WTC11 (cell line): ENCODE results near the gene DDX25. TPM values are rescaled to one million over a fixed set of nuclear protein-coding genes. Genes with fewer than 3 reads are reported as not detected.
"Not testable (repeated sequence)": the region's sequence is repeated elsewhere in the genome, so short reads cannot be mapped to it uniquely, and the experiment has no call there.

Experiments used
- ATAC-seq: fragments of 200-7000 bp; cut with Tn5 transposase; 2 replicates; pipeline ENCODE4 v1.10.0; 2021; ENCODE audit warnings: mild to moderate bottlenecking, moderate library complexity
- CTCF ChIA-PET: fragments of 300-600 bp; sonication (Branson Sonifier 250); formaldehyde crosslinking; loops from one replicate; lab custom pipeline; 2021; ENCODE audit warnings: antibody characterized with exemption; lab: Charles Lee
- POLR2A ChIA-PET: fragments of 350-600 bp; sonication (Branson Sonifier 250); formaldehyde crosslinking; loops from one replicate; lab custom pipeline; 2021; ENCODE audit warnings: antibody characterized with exemption; lab: Charles Lee
- DNase-seq: peaks from one replicate; pipeline ENCODE4 v3.0.0; 2021; ENCODE audit warnings: low spot score
- H3K27ac Mint-ChIP-seq: 2 replicates; pipeline ENCODE4 v1.8.0; 2021; ENCODE audit warnings: mixed read lengths
- H3K27me3 Mint-ChIP-seq: 2 replicates; pipeline ENCODE4 v1.8.0; 2021; ENCODE audit warnings: low read depth, mild to moderate bottlenecking, moderate library complexity, mixed read lengths
- H3K36me3 Mint-ChIP-seq: 2 replicates; pipeline ENCODE4 v1.8.0; 2021; ENCODE audit warnings: mixed read lengths
- H3K4me1 Mint-ChIP-seq: 2 replicates; pipeline ENCODE4 v1.8.0; 2022; ENCODE audit warnings: mixed read lengths
- H3K4me3 Mint-ChIP-seq: 2 replicates; pipeline ENCODE4 v1.8.0; 2021; ENCODE audit warnings: mild to moderate bottlenecking, moderate library complexity, mixed read lengths
- H3K9me3 Mint-ChIP-seq: 2 replicates; pipeline ENCODE4 v1.8.0; 2021; ENCODE audit warnings: mixed read lengths
- CREM ChIP-seq: sonication (generic); formaldehyde crosslinking; IDR thresholded peaks from 2 replicates; pipeline ENCODE4 v1.8.1; 2022; ENCODE audit warnings: mild to moderate bottlenecking, missing genetic modification reagents, moderate library complexity
- EMX1 ChIP-seq: fragments of 250-450 bp; sonication (Bioruptor Pico); IDR thresholded peaks from 2 replicates; pipeline ENCODE4 v1.8.0; 2021; ENCODE audit warnings: mild to moderate bottlenecking
- HMGA2 ChIP-seq: fragments of 250-450 bp; sonication (Bioruptor Pico); IDR thresholded peaks from 2 replicates; pipeline ENCODE4 v1.4.0; 2021; ENCODE audit warnings: mild to moderate bottlenecking, moderate library complexity
- KAT7 ChIP-seq: sonication (generic); formaldehyde crosslinking; IDR thresholded peaks from 2 replicates; pipeline ENCODE4 v1.8.1; 2023; ENCODE audit warnings: missing genetic modification reagents, mild to moderate bottlenecking, borderline replicate concordance
- MYBL2 ChIP-seq: sonication (generic); formaldehyde crosslinking; IDR thresholded peaks from 2 replicates; pipeline ENCODE4 v1.8.1; 2023; ENCODE audit warnings: mild to moderate bottlenecking, moderate library complexity, missing genetic modification reagents
- OVOL2 ChIP-seq: fragments of 250-450 bp; sonication (Bioruptor Pico); IDR thresholded peaks from 2 replicates; pipeline ENCODE4 v1.9.0; 2021; ENCODE audit warnings: mild to moderate bottlenecking, borderline replicate concordance
- RELA ChIP-seq: sonication (generic); formaldehyde crosslinking; IDR thresholded peaks from 2 replicates; pipeline ENCODE4 v1.8.1; 2022; ENCODE audit warnings: missing genetic modification reagents, mild to moderate bottlenecking, borderline replicate concordance
- TP53 ChIP-seq: sonication (generic); formaldehyde crosslinking; IDR thresholded peaks from 2 replicates; pipeline ENCODE4 v1.8.1; 2023; ENCODE audit warnings: mild to moderate bottlenecking, missing genetic modification reagents
- ZNF317 ChIP-seq: sonication (generic); formaldehyde crosslinking; IDR thresholded peaks from 2 replicates; pipeline ENCODE4 v1.8.1; 2023; ENCODE audit warnings: low read depth, mild to moderate bottlenecking, moderate library complexity, missing genetic modification reagents, borderline replicate concordance
- ZNF396 ChIP-seq: fragments of 250-450 bp; sonication (Bioruptor Pico); IDR thresholded peaks from 2 replicates; pipeline ENCODE4 v1.8.0; 2021; ENCODE audit warnings: mild to moderate bottlenecking, moderate library complexity, borderline replicate concordance
- total RNA-seq: library from RNA; stranded (reverse); gene quantifications from 3 replicates; pipeline ENCODE4 v1.2.3, GENCODE V29; 2021
- TF ChIP-seq, protein P1 (sequence below): sonication (generic); formaldehyde crosslinking; IDR thresholded peaks from 2 replicates; pipeline ENCODE4 v1.8.1; 2022; ENCODE audit warnings: mild to moderate bottlenecking, moderate library complexity, missing genetic modification reagents
- TF ChIP-seq, protein P2 (sequence below): sonication (generic); formaldehyde crosslinking; conservative IDR thresholded peaks from 2 replicates; pipeline ENCODE4 v1.8.1; 2023; ENCODE audit warnings: mild to moderate bottlenecking, low read depth, missing genetic modification reagents, moderate library complexity
- TF ChIP-seq, protein P3 (sequence below): sonication (generic); formaldehyde crosslinking; IDR thresholded peaks from 2 replicates; pipeline ENCODE4 v1.8.0; 2022; ENCODE audit warnings: mild to moderate bottlenecking, missing genetic modification reagents
- TF ChIP-seq, protein P4 (sequence below): sonication (generic); formaldehyde crosslinking; IDR thresholded peaks from 2 replicates; pipeline ENCODE4 v1.8.0; 2023; ENCODE audit warnings: mild to moderate bottlenecking, missing genetic modification reagents
- TF ChIP-seq, protein P5 (sequence below): sonication (generic); formaldehyde crosslinking; IDR thresholded peaks from 2 replicates; pipeline ENCODE4 v1.8.0; 2023; ENCODE audit warnings: missing genetic modification reagents
- TF ChIP-seq, protein P6 (sequence below): sonication (generic); formaldehyde crosslinking; IDR thresholded peaks from 2 replicates; pipeline ENCODE4 v1.8.1; 2023; ENCODE audit warnings: mild to moderate bottlenecking, missing genetic modification reagents
- TF ChIP-seq, protein P7 (sequence below): sonication (generic); formaldehyde crosslinking; IDR thresholded peaks from 2 replicates; pipeline ENCODE4 v1.8.0; 2022; ENCODE audit warnings: mild to moderate bottlenecking, missing genetic modification reagents

DDX25 gene
- total RNA-seq, 1 experiment from 2014 or later = 17.5 TPM

GRCh38 chr11:125903711-125904659 lies at the start of gene DDX25 (continued):
- TF ChIP-seq, protein P1, sequence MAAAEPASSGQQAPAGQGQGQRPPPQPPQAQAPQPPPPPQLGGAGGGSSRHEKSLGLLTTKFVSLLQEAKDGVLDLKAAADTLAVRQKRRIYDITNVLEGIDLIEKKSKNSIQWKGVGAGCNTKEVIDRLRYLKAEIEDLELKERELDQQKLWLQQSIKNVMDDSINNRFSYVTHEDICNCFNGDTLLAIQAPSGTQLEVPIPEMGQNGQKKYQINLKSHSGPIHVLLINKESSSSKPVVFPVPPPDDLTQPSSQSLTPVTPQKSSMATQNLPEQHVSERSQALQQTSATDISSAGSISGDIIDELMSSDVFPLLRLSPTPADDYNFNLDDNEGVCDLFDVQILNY (CRISPR knock-in tag) = peak; percentile 99
- TF ChIP-seq CREM (peak; percentile 93), ZNF396 (0 out of 2 replicates have a peak, but pooled peaks have one; percentile 4), RELA (CRISPR knock-in tag) (peak; percentile 100), EMX1 (no peak), HMGA2 (CRISPR knock-in tag) (no peak), OVOL2 (CRISPR knock-in tag) (no peak), ZNF317 (CRISPR knock-in tag) (peak; percentile 86), TP53 (CRISPR knock-in tag) (peak; percentile 99), MYBL2 (CRISPR knock-in tag) (peak; percentile 99), KAT7 (CRISPR knock-in tag) (peak; percentile 99)
- TF ChIP-seq, protein P2, sequence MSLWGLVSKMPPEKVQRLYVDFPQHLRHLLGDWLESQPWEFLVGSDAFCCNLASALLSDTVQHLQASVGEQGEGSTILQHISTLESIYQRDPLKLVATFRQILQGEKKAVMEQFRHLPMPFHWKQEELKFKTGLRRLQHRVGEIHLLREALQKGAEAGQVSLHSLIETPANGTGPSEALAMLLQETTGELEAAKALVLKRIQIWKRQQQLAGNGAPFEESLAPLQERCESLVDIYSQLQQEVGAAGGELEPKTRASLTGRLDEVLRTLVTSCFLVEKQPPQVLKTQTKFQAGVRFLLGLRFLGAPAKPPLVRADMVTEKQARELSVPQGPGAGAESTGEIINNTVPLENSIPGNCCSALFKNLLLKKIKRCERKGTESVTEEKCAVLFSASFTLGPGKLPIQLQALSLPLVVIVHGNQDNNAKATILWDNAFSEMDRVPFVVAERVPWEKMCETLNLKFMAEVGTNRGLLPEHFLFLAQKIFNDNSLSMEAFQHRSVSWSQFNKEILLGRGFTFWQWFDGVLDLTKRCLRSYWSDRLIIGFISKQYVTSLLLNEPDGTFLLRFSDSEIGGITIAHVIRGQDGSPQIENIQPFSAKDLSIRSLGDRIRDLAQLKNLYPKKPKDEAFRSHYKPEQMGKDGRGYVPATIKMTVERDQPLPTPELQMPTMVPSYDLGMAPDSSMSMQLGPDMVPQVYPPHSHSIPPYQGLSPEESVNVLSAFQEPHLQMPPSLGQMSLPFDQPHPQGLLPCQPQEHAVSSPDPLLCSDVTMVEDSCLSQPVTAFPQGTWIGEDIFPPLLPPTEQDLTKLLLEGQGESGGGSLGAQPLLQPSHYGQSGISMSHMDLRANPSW (CRISPR knock-in tag) = peak; percentile 96; the same call in 1 of the 2 replicates
- TF ChIP-seq, protein P3, sequence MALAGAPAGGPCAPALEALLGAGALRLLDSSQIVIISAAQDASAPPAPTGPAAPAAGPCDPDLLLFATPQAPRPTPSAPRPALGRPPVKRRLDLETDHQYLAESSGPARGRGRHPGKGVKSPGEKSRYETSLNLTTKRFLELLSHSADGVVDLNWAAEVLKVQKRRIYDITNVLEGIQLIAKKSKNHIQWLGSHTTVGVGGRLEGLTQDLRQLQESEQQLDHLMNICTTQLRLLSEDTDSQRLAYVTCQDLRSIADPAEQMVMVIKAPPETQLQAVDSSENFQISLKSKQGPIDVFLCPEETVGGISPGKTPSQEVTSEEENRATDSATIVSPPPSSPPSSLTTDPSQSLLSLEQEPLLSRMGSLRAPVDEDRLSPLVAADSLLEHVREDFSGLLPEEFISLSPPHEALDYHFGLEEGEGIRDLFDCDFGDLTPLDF = peak; percentile 100
- TF ChIP-seq, protein P4, sequence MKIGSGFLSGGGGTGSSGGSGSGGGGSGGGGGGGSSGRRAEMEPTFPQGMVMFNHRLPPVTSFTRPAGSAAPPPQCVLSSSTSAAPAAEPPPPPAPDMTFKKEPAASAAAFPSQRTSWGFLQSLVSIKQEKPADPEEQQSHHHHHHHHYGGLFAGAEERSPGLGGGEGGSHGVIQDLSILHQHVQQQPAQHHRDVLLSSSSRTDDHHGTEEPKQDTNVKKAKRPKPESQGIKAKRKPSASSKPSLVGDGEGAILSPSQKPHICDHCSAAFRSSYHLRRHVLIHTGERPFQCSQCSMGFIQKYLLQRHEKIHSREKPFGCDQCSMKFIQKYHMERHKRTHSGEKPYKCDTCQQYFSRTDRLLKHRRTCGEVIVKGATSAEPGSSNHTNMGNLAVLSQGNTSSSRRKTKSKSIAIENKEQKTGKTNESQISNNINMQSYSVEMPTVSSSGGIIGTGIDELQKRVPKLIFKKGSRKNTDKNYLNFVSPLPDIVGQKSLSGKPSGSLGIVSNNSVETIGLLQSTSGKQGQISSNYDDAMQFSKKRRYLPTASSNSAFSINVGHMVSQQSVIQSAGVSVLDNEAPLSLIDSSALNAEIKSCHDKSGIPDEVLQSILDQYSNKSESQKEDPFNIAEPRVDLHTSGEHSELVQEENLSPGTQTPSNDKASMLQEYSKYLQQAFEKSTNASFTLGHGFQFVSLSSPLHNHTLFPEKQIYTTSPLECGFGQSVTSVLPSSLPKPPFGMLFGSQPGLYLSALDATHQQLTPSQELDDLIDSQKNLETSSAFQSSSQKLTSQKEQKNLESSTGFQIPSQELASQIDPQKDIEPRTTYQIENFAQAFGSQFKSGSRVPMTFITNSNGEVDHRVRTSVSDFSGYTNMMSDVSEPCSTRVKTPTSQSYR (CRISPR knock-in tag) = peak; percentile 99
- TF ChIP-seq, protein P5, sequence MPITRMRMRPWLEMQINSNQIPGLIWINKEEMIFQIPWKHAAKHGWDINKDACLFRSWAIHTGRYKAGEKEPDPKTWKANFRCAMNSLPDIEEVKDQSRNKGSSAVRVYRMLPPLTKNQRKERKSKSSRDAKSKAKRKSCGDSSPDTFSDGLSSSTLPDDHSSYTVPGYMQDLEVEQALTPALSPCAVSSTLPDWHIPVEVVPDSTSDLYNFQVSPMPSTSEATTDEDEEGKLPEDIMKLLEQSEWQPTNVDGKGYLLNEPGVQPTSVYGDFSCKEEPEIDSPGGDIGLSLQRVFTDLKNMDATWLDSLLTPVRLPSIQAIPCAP (CRISPR knock-in tag) = peak; percentile 98
- TF ChIP-seq, protein P6, sequence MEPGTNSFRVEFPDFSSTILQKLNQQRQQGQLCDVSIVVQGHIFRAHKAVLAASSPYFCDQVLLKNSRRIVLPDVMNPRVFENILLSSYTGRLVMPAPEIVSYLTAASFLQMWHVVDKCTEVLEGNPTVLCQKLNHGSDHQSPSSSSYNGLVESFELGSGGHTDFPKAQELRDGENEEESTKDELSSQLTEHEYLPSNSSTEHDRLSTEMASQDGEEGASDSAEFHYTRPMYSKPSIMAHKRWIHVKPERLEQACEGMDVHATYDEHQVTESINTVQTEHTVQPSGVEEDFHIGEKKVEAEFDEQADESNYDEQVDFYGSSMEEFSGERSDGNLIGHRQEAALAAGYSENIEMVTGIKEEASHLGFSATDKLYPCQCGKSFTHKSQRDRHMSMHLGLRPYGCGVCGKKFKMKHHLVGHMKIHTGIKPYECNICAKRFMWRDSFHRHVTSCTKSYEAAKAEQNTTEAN (CRISPR knock-in tag) = peak; percentile 99
- TF ChIP-seq, protein P7, sequence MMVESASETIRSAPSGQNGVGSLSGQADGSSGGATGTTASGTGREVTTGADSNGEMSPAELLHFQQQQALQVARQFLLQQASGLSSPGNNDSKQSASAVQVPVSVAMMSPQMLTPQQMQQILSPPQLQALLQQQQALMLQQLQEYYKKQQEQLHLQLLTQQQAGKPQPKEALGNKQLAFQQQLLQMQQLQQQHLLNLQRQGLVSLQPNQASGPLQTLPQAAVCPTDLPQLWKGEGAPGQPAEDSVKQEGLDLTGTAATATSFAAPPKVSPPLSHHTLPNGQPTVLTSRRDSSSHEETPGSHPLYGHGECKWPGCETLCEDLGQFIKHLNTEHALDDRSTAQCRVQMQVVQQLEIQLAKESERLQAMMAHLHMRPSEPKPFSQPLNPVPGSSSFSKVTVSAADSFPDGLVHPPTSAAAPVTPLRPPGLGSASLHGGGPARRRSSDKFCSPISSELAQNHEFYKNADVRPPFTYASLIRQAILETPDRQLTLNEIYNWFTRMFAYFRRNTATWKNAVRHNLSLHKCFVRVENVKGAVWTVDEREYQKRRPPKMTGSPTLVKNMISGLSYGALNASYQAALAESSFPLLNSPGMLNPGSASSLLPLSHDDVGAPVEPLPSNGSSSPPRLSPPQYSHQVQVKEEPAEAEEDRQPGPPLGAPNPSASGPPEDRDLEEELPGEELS = peak; percentile 99

DNA sequence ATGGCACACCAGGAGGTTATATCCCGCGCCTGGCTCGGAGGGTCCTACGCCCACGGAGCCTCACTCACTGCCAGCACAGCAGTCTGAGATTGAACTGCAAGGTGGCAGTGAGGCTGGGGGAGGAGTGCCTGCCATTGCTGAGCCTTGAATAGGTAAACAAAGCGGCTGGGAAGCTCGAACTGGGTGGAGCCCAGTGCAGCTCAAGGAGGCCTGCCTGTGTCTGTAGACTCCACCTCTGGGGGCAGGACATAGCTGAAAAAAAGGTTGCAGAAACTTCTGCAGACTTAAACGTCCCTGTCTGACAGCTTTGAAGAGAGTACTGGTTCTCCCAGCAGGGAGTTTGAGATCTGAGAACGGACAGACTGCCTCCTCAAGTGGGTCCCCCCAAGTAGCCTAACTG lies 46.6 kb upstream of the DDX25 start:
- DNase-seq, H3K4me3 Mint-ChIP-seq, H3K4me1 Mint-ChIP-seq, CTCF ChIA-PET, H3K27me3 Mint-ChIP-seq, POLR2A ChIA-PET, ATAC-seq, H3K27ac Mint-ChIP-seq: not testable (repeated sequence)
- peaks cover 79% of the 10 kb centered on the region for H3K9me3 Mint-ChIP-seq
- peaks cover 37% of the 10 kb centered on the region for H3K36me3 Mint-ChIP-seq

DNA sequence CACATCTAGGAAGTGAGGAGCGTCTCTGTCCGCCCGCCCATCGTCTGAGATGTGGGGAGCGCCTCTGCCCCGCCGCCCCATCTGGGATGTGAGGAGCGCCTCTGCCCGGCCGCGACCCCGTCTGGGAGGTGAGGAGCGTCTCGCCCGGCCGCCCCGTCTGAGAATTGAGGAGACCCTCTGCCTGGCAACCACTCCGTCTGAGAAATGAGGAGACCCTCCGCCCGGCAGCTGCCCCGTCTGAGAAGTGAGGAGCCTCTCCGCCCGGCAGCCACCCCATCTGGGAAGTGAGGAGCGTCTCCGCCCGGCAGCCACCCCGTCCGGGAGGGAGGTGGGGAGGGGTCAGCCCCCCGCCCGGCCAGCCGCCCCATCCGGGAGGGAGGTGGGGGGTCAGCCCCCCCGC lies 41.5 kb upstream of the DDX25 start:
- H3K27ac Mint-ChIP-seq, H3K27me3 Mint-ChIP-seq, CTCF ChIA-PET, H3K4me3 Mint-ChIP-seq, ATAC-seq, POLR2A ChIA-PET, DNase-seq, H3K4me1 Mint-ChIP-seq: not testable (repeated sequence)
- Mint-ChIP-seq H3K9me3 (peaks cover 57% of the 10 kb centered on the region), H3K36me3 (peaks cover 39% of the 10 kb centered on the region)

DNA sequence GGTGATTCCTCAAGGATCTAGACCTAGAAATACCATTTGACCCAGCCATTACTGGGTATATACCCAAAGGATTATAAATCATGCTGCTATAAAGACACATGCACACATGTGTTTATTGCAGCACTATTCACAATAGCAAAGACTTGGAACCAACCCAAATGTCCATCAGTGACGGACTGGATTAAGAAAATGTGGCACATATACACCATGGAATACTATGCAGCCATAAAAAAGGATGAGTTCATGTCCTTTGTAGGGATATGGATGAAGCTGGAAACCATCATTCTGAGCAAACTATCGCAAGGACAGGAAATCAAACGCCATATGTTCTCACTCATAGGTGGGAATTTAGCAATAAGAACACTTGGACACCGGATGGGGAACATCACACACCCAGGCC lies 39.0 kb upstream of the DDX25 start:
- CTCF ChIA-PET, H3K4me1 Mint-ChIP-seq, DNase-seq, H3K27me3 Mint-ChIP-seq, H3K4me3 Mint-ChIP-seq, ATAC-seq, H3K27ac Mint-ChIP-seq, POLR2A ChIA-PET: not testable (repeated sequence)
- Mint-ChIP-seq H3K36me3 (peaks cover 20% of the 10 kb centered on the region), H3K9me3 (peaks cover 32% of the 10 kb centered on the region)
